GM10266 (cell line): Measurements from ENCODE around the gene SLC38A5.

Source experiments
- DNase-seq: peaks from one replicate; pipeline ENCODE4 v3.0.0; 2012; ENCODE audit errors: extremely low spot score
- CTCF ChIP-seq: IDR thresholded peaks from 2 replicates; pipeline ENCODE4 v1.5.1; 2012; ENCODE audit warnings: mild to moderate bottlenecking, low read depth; ENCODE audit not compliant: control insufficient read depth, insufficient read depth; ENCODE audit errors: missing control alignments

Gene SLC38A5

GRCh38 chrX:48460606-48461005 is 9.5 kb downstream of the SLC38A5 start:
- TF ChIP-seq CTCF, result no peak
- DNase-seq, result no peak

- no peak for DNase-seq
- no peak for TF ChIP-seq CTCF
Observed at GRCh38 chrX:48460031-48460430, 10.0 kb downstream of the SLC38A5 start.

GRCh38 chrX:48459483-48459882 is 10.6 kb downstream of the SLC38A5 start:
- DNase-seq, result no peak
- no peak for TF ChIP-seq CTCF

GRCh38 chrX:48458711-48459110 is 11.3 kb downstream of the SLC38A5 start:
- DNase-seq, result no peak
- TF ChIP-seq CTCF, result no peak

- TF ChIP-seq CTCF, result no peak
- DNase-seq, result no peak
Observed at GRCh38 chrX:48456628-48457331, 13.3 kb downstream of the SLC38A5 start.

GRCh38 chrX:48451708-48452107 is 18.4 kb downstream of the SLC38A5 start:
- no peak for DNase-seq

More at GRCh38 chrX:48451708-48452107, 18.4 kb downstream of the SLC38A5 start:
- TF ChIP-seq CTCF, result no peak
